Measurements from ENCODE around the gene SHB.

DNA sequence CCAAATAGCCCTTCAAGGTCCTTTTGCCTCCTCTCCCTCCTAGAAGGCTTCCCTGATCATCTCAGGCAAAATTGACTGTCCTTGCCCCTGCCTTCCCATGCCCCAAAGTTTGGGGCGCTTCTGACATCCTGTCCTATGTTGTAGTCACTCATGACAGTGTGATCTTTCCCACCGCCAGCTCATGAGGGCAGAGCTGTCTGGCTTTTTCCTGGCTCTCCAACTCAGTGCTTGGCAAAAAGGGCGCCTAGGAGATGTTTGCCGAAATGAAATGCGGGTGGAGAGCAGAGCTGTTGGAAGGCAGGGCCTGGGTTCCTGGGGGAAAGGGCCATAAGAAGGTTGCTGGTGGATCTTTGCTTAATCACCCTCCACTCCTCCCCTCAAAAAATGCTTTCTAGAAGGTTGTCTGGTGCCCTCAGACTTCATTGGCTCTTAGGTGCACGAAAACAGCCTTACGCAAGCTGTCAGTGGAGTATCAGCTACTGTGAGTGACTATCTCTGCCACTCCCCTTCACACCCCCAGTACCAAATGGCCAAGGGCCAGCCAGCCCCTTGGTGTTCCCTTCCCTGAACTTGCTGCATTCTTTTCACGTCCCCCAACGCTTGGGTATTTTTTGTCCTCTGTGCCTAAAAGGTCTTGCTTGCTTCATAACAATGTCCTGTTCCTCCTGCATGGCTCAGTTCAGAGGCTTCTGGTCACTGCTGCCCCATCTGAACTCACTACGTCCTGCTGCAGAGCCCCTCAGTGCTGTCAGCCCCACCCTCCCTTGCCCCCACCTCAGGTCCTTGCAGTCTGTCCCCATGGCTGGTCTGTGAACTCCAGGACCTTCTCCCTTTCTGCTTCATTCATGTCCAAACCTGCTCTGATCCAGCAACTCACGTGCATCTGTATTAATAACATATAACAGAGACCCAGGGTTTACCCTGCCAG is 162.5 kb downstream of the SHB start:
- TF ChIP-seq, protein P1, sequence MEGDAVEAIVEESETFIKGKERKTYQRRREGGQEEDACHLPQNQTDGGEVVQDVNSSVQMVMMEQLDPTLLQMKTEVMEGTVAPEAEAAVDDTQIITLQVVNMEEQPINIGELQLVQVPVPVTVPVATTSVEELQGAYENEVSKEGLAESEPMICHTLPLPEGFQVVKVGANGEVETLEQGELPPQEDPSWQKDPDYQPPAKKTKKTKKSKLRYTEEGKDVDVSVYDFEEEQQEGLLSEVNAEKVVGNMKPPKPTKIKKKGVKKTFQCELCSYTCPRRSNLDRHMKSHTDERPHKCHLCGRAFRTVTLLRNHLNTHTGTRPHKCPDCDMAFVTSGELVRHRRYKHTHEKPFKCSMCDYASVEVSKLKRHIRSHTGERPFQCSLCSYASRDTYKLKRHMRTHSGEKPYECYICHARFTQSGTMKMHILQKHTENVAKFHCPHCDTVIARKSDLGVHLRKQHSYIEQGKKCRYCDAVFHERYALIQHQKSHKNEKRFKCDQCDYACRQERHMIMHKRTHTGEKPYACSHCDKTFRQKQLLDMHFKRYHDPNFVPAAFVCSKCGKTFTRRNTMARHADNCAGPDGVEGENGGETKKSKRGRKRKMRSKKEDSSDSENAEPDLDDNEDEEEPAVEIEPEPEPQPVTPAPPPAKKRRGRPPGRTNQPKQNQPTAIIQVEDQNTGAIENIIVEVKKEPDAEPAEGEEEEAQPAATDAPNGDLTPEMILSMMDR (IDR thresholded peaks at IDR 0.05; ENCODE audit: low read length), result no peak
- TF ChIP-seq EZH2 (optimal IDR thresholded peaks at IDR 0.05; ENCODE audit: low read depth, low read length) (no peak), EZH2phosphoT487 (IDR thresholded peaks at IDR 0.05; ENCODE audit: low read length) (no peak)
